AG10803 (cell line): ENCODE measurements around the gene L1CAM.

Experiments
- DNase-seq: peaks from one replicate; pipeline ENCODE4 v3.0.0; 2010; ENCODE audit warnings: low read depth
- H3K4me3 ChIP-seq: 2 replicates; pipeline ENCODE4 v1.5.1; 2011; ENCODE audit warnings: mild to moderate bottlenecking, low read length, control low read depth
- CTCF ChIP-seq: conservative IDR thresholded peaks from 2 replicates; pipeline ENCODE4 v1.5.1; 2011; ENCODE audit warnings: mild to moderate bottlenecking, low read length, control low read depth, inconsistent platforms

Gene L1CAM

GRCh38 chrX:153871451-153871850 is 14.5 kb downstream of the L1CAM start:
- no peak for TF ChIP-seq CTCF
- DNase-seq = no peak
- no peak overlapping the region for H3K4me3 ChIP-seq

- DNase-seq = no peak
- TF ChIP-seq CTCF = no peak
- no peak overlapping the region for H3K4me3 ChIP-seq
These were observed 15.1 kb downstream of the L1CAM start for GRCh38 chrX:153870791-153871360.

- H3K4me3 ChIP-seq = no peak overlapping the region
- DNase-seq = no peak
- no peak for TF ChIP-seq CTCF
These were observed 15.7 kb downstream of the L1CAM start for GRCh38 chrX:153870288-153870690.

- H3K4me3 ChIP-seq = no peak overlapping the region
These were observed 16.3 kb downstream of the L1CAM start for GRCh38 chrX:153869473-153870287.

GRCh38 chrX:153868576-153869472 is 17.1 kb downstream of the L1CAM start:
- no peak for TF ChIP-seq CTCF
- no peak overlapping the region for H3K4me3 ChIP-seq
- DNase-seq = no peak

More at GRCh38 chrX:153869473-153870287, 16.3 kb downstream of the L1CAM start:
- DNase-seq = no peak
- no peak for TF ChIP-seq CTCF

DNA sequence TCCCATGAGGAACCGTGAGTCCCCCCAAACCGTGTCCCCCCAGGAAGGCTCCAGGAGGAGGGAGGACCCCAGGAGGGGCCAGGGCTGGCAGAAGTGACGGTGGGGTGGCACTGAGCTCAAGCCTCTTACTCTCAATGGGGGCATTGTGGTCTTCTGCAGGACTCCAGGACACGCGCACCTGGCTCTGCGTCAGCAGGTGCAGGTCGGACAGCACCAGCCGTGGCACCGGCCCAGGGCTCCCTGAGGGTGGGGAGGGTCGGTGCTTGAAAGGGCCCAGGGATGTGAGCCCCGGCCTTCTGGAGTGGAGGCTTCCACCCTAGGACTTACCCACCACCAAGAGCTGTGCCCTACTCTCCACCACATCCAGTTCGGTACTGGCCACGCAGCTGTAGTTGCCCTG is 18.3 kb downstream of the L1CAM start:
- TF ChIP-seq CTCF = no peak
- no peak for DNase-seq
- no peak overlapping the region for H3K4me3 ChIP-seq
